HAP-1 (cell line): Measurements from ENCODE around the gene ZFPM1.
A peak's percentile ranks its signal among the peaks of the same experiment; 100 is the strongest.

Experiments used
- DNase-seq, 2 experiments: peaks; one replicate each; pipeline ENCODE4 v3.0.0-alpha.2; 2016 to 2020; ENCODE audit warnings: low spot score in 2 of 2
- H3K27me3 ChIP-seq: fragments of 250-450 bp; sonication (Bioruptor Pico); 2 replicates; pipeline ENCODE4 v1.5.1; 2020; ENCODE audit warnings: low read depth, mild to moderate bottlenecking, moderate library complexity
- H3K36me3 ChIP-seq: fragments of 250-450 bp; sonication (Bioruptor Pico); replicated peaks from 2 replicates; pipeline ENCODE4 v1.5.1; 2020; ENCODE audit warnings: mild to moderate bottlenecking
- H3K4me1 ChIP-seq: fragments of 250-450 bp; sonication (Bioruptor Pico); 2 replicates; pipeline ENCODE4 v1.5.1; 2020; ENCODE audit warnings: mild to moderate bottlenecking
- H3K4me3 ChIP-seq: fragments of 250-450 bp; sonication (Bioruptor Pico); 2 replicates; pipeline ENCODE4 v1.5.1; 2020; ENCODE audit warnings: mild to moderate bottlenecking, moderate library complexity
- H3K9me3 ChIP-seq: fragments of 250-450 bp; sonication (Bioruptor Pico); 2 replicates; pipeline ENCODE4 v1.5.1; 2020; ENCODE audit warnings: mild to moderate bottlenecking, moderate library complexity
- in situ Hi-C: fragments of 300-500 bp; cut with MboI; formaldehyde crosslinking; loops from 3 replicates; pipeline ENCODE4 v1.14.3; 2020; ENCODE audit warnings: low sequenced_read_pairs, inconsistent platforms, mixed read lengths

Gene ZFPM1

DNA sequence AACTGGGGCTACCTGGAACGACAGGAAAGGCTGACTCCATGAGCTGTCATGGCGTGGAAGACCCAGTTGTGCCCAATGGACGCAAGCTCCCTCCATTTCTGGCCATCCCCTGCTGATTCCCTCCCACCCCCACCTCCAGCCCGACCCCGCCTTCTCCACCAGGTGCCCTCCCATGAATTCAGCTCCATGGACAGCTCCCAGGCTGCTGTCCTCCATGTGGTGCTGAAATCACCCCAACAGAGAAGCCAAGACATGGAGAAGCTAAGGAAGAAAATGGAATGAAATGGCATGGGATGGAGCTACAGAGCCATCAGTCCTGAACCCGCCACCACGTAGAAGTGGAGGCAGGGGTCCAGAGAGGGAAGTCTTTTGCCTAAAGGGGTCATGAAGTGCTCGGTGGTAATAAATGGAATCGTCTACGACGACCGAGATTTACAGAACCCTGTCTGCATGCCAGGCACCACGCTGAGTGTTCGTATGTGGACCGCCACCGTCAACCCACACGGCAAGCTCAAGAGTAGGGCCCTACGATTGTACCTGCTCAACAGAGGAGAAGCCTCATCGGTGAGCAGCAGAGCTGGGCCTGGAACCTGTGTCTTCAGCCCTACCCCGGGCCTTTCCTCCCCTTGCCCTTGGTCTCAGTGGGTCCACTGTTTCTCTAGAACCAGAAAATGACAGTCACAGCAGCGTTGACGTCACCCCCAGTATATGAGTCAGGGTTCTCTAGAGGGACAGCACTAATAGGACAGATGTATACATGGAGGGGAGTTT is 107.8 kb downstream of the ZFPM1 start:
- H3K9me3 ChIP-seq = no peaks in the 10 kb centered on the region
- no peaks in the 10 kb centered on the region for H3K36me3 ChIP-seq
- H3K4me1 ChIP-seq = no peaks in the 10 kb centered on the region; the same call in 1 of the 2 replicates
- H3K27me3 ChIP-seq = peaks cover 8% of the 10 kb centered on the region; the same call in 1 of the 2 replicates
- DNase-seq = peak in 1 of 2 experiments; percentile 35
- in situ Hi-C loops = loop anchor here (10.0 kb wide), 1 partner anchor 106 kb away; the partner anchor contains the start of gene ZFPM1
- no peak overlapping the region for H3K4me3 ChIP-seq

DNA sequence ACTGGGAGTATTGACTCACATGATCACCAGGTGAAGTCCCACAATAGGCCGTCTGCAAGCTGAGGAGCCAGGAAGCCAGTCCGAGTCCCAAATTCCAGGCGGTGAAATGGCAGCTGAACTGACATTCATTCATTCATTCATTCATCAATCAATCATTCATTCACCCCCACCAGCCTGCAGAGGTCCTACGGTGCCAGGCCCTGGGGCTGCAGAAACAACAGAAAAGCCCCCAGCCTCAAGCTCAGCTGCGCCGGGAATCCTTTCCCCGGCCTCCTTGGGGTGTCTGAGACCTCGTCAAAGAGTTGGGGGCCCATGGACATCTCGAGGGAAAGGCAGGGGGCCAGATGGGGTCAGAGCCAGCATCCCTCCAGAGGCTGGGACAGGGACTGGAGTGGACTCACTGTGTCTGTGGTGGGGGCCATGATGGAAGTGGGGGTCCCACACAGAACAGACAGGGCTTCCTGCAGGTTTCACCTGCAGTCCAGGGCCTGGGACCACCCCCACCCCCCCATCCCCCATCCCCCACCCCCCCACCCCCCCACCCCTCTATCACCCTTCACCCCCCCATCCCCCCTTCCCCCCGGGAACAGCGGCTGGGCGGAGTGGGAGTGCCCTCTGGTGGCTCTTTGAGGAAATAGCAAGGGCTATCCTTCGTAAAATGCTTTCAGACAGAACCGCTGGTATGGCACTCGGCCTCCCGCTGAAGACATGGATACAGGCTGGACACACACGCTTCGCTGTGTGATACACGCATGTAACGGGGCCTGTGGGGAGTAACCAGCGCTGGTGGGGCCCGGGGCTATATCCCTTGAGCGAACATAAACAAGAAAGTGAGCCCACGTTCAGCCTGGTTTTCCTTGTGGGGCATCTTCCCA is 108.6 kb downstream of the ZFPM1 start:
- H3K4me3 ChIP-seq = no peak overlapping the region
- in situ Hi-C loops = loop anchor here (10.0 kb wide), 1 partner anchor 107 kb away; the partner anchor contains the start of gene ZFPM1
- no peaks in the 10 kb centered on the region; the same call in 1 of the 2 replicates for H3K4me1 ChIP-seq
- no peaks in the 10 kb centered on the region for H3K36me3 ChIP-seq
- H3K9me3 ChIP-seq = no peaks in the 10 kb centered on the region
- DNase-seq = peak; percentile 43 to 59
- peaks cover 5% of the 10 kb centered on the region; the same call in 1 of the 2 replicates for H3K27me3 ChIP-seq

DNA sequence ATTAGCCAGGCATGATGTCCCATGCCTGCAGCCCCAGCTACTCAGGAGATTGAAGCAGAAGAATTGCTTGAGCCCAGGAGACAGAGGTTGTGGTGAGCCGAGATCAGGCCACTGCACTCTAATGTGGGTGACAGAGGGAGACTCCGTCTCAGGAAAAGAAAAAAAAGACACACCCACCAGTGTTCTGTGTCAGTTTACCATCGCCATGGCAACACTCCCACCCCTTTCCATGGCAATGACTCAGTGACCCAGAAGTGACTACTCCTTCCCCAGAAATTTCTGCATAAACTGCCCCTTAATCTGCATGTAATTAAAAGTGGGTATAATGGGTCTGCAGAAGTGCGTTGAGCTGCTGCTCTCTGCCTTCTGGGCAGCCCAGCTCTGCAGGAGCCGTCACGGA is 113.1 kb downstream of the ZFPM1 start:
- Histone ChIP-seq H3K27me3 (no peaks in the 10 kb centered on the region), H3K4me3 (no peak overlapping the region), H3K9me3 (no peaks in the 10 kb centered on the region), H3K4me1 (peaks cover 5% of the 10 kb centered on the region), H3K36me3 (no peaks in the 10 kb centered on the region)
- no peak for DNase-seq
- in situ Hi-C loops = loop anchor here (10.0 kb wide), 1 partner anchor 111 kb away; the partner anchor contains the start of gene ZFPM1

DNA sequence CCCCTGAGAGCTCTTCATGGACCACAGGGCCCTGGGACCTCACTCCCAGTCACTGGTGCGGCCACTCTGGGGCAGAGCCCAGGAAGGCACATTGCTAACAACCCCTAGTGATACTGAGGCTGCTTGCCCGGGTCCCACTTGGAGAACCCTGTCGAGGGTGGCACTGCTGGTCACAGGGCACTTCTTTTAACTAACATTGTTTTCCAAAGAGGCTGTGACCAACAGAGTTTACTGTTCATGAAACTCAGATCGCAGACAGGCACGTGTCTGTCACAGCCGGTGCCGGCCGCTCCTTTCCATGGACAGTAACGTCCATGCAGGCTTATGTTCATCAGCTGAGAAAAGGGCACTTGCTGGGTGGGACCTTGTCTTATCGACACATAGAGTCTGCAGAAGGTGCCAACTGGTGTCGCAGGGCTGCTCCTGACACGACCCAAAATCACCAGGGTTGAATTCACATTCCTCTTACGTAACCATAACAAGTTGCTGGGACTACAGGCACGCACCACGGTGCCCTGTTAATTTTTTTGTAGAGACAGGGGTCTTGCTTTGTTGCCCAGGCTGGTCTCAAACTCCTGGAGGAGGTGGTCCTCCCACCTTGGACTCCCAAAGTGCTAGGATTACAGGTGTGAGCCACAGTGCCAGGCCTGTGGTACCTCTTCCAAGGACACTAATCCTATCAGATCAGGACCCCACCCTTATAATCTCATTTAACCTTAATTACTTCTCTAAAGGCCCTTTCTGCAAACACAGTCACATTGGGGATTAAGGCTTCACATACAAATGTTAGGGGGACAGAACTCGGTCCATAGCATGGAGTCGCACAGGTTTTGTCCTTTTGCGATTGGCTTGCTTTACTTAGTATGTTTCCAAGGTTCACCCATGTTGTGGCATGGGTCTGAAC is 115.9 kb downstream of the ZFPM1 start:
- Histone ChIP-seq H3K27me3 (no peaks in the 10 kb centered on the region), H3K4me1 (peaks cover 9% of the 10 kb centered on the region), H3K36me3 (peaks cover 9% of the 10 kb centered on the region; the same call in 1 of the 2 replicates), H3K4me3 (peak overlapping the region; percentile 83), H3K9me3 (no peaks in the 10 kb centered on the region)
- in situ Hi-C loops = loop anchor here (10.0 kb wide), 1 partner anchor 114 kb away; the partner anchor contains the start of gene ZFPM1
- no peak for DNase-seq

- no peak for DNase-seq
- Histone ChIP-seq H3K27me3 (no peaks in the 10 kb centered on the region), H3K36me3 (peaks cover 12% of the 10 kb centered on the region; the same call in 1 of the 2 replicates), H3K9me3 (no peaks in the 10 kb centered on the region), H3K4me3 (peak overlapping the region; percentile 83), H3K4me1 (peaks cover 9% of the 10 kb centered on the region)
- in situ Hi-C loops = loop anchor here (10.0 kb wide), 1 partner anchor 115 kb away; the partner anchor contains the start of gene ZFPM1
Measured at GRCh38 chr16:88569614-88569984, 116.5 kb downstream of the ZFPM1 start.

DNA sequence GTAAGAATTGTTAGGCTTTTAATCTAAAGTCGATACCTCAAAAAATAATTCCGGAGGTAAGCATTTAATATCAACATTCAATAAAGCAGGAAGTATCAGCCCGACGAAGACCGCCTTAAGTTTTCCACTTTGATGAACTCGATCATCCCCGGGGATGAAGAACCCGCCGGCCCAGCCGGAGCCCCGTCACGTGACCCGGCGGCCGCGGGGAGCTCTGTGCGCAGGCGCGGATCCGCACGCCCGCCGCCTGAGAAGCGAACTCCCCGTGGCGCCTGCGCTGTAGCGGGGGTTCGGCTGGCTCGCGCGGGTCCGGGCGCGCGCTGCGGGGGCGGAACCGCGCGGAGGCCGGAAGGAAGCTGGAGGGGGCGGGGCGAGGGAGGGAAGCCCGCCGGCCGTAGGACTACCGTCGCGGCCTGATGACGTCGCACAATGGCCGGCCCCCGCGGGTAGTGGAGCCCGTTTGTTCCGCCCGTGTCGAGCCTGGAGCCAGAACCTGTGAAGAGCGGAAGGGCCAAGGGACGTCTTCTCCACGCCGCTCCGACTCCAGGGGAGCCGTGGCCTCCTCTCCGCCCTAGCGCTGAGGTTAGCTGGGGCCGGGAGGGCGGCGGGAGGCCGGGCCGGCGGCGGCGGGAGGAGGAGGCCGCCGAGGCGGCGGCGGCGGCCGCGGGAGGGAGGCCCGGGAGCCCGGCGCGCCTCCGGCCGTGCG is 117.1 kb downstream of the ZFPM1 start, which contains the start of gene ZC3H18:
Gene ZC3H18, plus strand, starts transcription at position 419 of the 706 bp plus-strand sequence. CDS start 6,721 bp downstream, outside the sequence.
- Histone ChIP-seq H3K9me3 (no peaks in the 10 kb centered on the region), H3K4me3 (peak within 1 kb of the TSS; percentile 83), H3K36me3 (peaks cover 12% of the 10 kb centered on the region; the same call in 1 of the 2 replicates), H3K27me3 (no peaks in the 10 kb centered on the region), H3K4me1 (peaks cover 9% of the 10 kb centered on the region)
- DNase-seq = peak; percentile 93 to 96
- in situ Hi-C loops = loop anchor here (10.0 kb wide), 1 partner anchor 115 kb away; the partner anchor contains the start of gene ZFPM1

- Histone ChIP-seq H3K36me3 (peaks cover 15% of the 10 kb centered on the region), H3K9me3 (no peaks in the 10 kb centered on the region), H3K27me3 (no peaks in the 10 kb centered on the region), H3K4me3 (peak overlapping the region; percentile 83), H3K4me1 (peaks cover 9% of the 10 kb centered on the region)
- in situ Hi-C loops = no loop called here
- no peak for DNase-seq
Measured at GRCh38 chr16:88570691-88571092, 117.6 kb downstream of the ZFPM1 start.

GRCh38 chr16:88575251-88575650 is 122.2 kb downstream of the ZFPM1 start:
- no peaks in the 10 kb centered on the region for H3K9me3 ChIP-seq

DNA sequence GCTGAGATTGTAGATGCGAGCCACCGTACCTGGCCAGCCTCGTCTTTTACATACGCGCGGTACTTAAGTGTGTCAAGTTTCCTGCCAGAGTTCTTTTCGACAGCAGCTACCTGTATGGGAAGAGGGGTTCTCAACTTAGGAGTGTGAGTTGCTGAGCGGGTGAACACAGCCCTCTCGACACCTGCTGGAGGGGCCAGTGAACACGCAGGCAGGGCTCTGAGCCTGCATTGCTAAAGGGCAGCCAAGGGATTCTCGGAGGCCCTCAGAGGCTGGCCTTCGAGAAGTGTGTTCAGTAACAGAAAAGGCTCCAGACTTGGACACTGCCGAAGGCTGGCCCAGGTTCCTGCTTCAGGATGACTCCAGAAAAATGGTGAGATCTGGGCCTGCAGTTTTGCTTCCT is 123.2 kb downstream of the ZFPM1 start:
- H3K9me3 ChIP-seq = no peaks in the 10 kb centered on the region
- in situ Hi-C loops = no loop called here
- peaks cover 59% of the 10 kb centered on the region for H3K36me3 ChIP-seq
- peaks cover 4% of the 10 kb centered on the region for H3K4me1 ChIP-seq
- H3K4me3 ChIP-seq = no peak overlapping the region
- no peak for DNase-seq
- no peaks in the 10 kb centered on the region for H3K27me3 ChIP-seq

More at GRCh38 chr16:88575251-88575650, 122.2 kb downstream of the ZFPM1 start:
- H3K36me3 ChIP-seq = peaks cover 48% of the 10 kb centered on the region
- peaks cover 4% of the 10 kb centered on the region for H3K4me1 ChIP-seq
- DNase-seq = no peak
- in situ Hi-C loops = no loop called here
- H3K4me3 ChIP-seq = no peak overlapping the region
- H3K27me3 ChIP-seq = no peaks in the 10 kb centered on the region

DNA sequence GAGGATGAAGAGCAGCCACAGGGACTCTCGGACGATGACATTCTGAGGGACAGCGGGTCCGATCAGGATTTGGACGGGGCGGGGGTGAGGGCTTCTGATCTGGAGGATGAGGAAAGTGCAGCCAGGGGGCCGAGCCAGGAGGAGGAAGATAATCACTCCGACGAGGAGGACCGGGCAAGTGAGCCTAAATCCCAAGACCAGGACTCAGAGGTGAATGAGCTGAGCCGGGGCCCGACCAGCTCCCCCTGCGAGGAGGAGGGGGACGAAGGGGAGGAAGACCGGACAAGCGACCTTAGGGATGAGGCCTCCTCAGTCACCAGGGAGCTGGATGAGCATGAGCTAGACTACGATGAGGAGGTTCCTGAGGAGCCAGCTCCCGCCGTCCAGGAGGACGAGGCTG is 124.1 kb downstream of the ZFPM1 start:
- Histone ChIP-seq H3K36me3 (peaks cover 64% of the 10 kb centered on the region), H3K9me3 (no peaks in the 10 kb centered on the region), H3K4me3 (no peak overlapping the region), H3K27me3 (no peaks in the 10 kb centered on the region), H3K4me1 (no peaks in the 10 kb centered on the region)
- in situ Hi-C loops = no loop called here
- no peak for DNase-seq

DNA sequence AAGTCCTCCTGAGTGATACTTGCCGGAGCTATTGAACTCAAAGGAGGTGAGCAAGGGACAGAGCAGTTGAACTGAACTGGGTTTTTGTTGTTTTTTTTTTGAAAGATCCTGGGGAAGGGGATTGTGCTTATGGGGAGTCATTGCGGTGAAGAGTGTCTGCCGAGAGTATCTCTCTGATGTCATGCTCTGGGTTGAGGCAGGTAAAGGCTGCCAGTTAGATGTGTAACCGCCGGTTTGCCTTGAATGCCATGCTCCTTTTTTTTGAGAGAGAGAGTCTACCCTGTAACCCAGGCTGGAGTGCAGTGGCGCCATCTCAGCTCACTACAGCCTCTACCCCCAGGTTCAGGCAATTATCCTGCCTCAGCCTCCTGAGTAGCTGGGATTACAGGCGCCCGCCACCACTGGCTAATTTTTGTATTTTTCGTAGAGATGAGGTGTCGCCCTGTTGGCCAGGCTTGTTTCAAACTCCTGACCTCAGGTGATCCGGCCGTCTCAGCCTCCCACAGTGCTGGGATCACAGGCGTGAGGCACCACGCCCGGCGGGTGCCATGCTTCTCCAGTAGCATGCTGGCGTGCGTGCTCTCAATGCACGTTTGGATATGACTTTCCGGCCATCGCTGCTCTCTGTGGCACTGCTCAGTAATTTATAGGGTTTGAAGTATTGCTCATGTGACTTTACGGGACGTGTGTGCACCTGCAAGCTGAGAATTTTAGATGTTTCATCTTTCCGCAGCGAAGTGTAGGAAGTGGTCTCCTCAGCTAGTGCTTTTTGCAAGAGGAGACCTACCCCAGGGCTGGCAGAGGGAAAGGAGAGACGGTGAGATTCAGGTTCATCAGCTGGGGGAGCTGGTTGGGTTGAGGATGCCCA is 125.6 kb downstream of the ZFPM1 start:
- Histone ChIP-seq H3K36me3 (peaks cover 69% of the 10 kb centered on the region), H3K27me3 (no peaks in the 10 kb centered on the region), H3K4me3 (no peak overlapping the region), H3K4me1 (no peaks in the 10 kb centered on the region), H3K9me3 (no peaks in the 10 kb centered on the region)
- in situ Hi-C loops = no loop called here
- DNase-seq = no peak
